Caco-2 (cell line): ENCODE data around the gene ABCA5. TPM values are rescaled to one million over a fixed set of nuclear protein-coding genes. Genes with fewer than 3 reads are reported as not detected.

Experiments used
- BruUV-seq: library from RNA; stranded (reverse); fragments of 400-500 nt; replicated peaks from 2 replicates; lab custom pipeline; 2021; lab: Mats Ljungman, UMichigan
- CTCF ChIA-PET: fragments of 300-600 bp; sonication (Branson Sonifier 250); formaldehyde crosslinking; loops from one replicate; lab custom pipeline; 2022; ENCODE audit warnings: antibody characterized with exemption; lab: Charles Lee
- POLR2A ChIA-PET: fragments of 300-600 bp; sonication (Branson Sonifier 250); formaldehyde crosslinking; loops from one replicate; lab custom pipeline; 2022; ENCODE audit warnings: antibody characterized with exemption; lab: Charles Lee
- DNase-seq, 2 experiments: peaks; one replicate each; pipeline versions ENCODE4 v3.0.0 to v3.0.0-alpha.2; 2020 to 2022
- H3K27me3 ChIP-seq: replicated peaks from 2 replicates; pipeline ENCODE4 v1.6.0; 2011; ENCODE audit warnings: low read length; ENCODE audit not compliant: control insufficient read depth, insufficient read depth
- H3K36me3 ChIP-seq: 2 replicates; pipeline ENCODE4 v1.5.1; 2011; ENCODE audit warnings: low read length; ENCODE audit not compliant: control insufficient read depth, insufficient read depth
- H3K4me1 ChIP-seq: fragments of 250-450 bp; sonication (Bioruptor Pico); 2 replicates; pipeline ENCODE4 v1.5.1; 2020; ENCODE audit warnings: mild to moderate bottlenecking
- H3K4me3 ChIP-seq: 2 replicates; pipeline ENCODE4 v1.5.1; 2011; ENCODE audit warnings: low read depth, mild to moderate bottlenecking, control low read depth, low read length
- H3K9me3 ChIP-seq: fragments of 250-450 bp; sonication (Bioruptor Pico); 2 replicates; pipeline ENCODE4 v1.5.1; 2020; ENCODE audit warnings: mild to moderate bottlenecking, moderate library complexity
- H3K27ac Mint-ChIP-seq: one replicate; pipeline ENCODE4 v1.8.0; 2022; ENCODE audit warnings: mixed read lengths; ENCODE audit not compliant: unreplicated experiment
- H3K27me3 Mint-ChIP-seq: one replicate; pipeline ENCODE4 v1.8.0; 2022; ENCODE audit warnings: mixed read lengths; ENCODE audit not compliant: insufficient read depth, unreplicated experiment
- H3K36me3 Mint-ChIP-seq: one replicate; pipeline ENCODE4 v1.8.0; 2022; ENCODE audit warnings: mild to moderate bottlenecking, mixed read lengths; ENCODE audit not compliant: insufficient read depth, unreplicated experiment
- H3K4me1 Mint-ChIP-seq: one replicate; pipeline ENCODE4 v1.8.0; 2022; ENCODE audit warnings: low read depth, mixed read lengths; ENCODE audit not compliant: unreplicated experiment
- H3K4me3 Mint-ChIP-seq: one replicate; pipeline ENCODE4 v1.8.0; 2022; ENCODE audit warnings: mild to moderate bottlenecking, moderate library complexity, mixed read lengths; ENCODE audit not compliant: unreplicated experiment
- H3K9me3 Mint-ChIP-seq: one replicate; pipeline ENCODE4 v1.8.0; 2022; ENCODE audit warnings: mixed read lengths; ENCODE audit not compliant: unreplicated experiment
- CTCF ChIP-seq, 2 experiments: fragments of 200-600 bp in 1 of 2; IDR thresholded peaks; 1 replicate in 1 of 2; 2 replicates in 1 of 2; pipeline versions ENCODE4 v1.5.1 to v1.8.0; 2011 to 2022; ENCODE audit warnings: antibody characterized with exemption in 1 of 2, control low read depth in 1 of 2, inconsistent platforms in 1 of 2, low read depth in 1 of 2, low read length in 1 of 2, mild to moderate bottlenecking in 1 of 2, moderate library complexity in 1 of 2; ENCODE audit not compliant: insufficient read depth in 1 of 2, severe bottlenecking in 1 of 2, unreplicated experiment in 1 of 2
- intact Hi-C: fragments of 100-400 bp; cut with micrococcal nuclease; formaldehyde crosslinking; loops from one replicate; pipeline ENCODE4 v1.10.0; 2022; ENCODE audit not compliant: unreplicated experiment
- total RNA-seq: library from RNA; stranded (reverse); gene quantifications from 2 replicates; pipeline ENCODE4 v1.2.3, GENCODE V29; 2022

ABCA5 gene
- total RNA-seq, 1 experiment from 2014 or later = 11.0 TPM

- ChIA-PET CTCF (no interaction called here), POLR2A (no interaction called here)
- Histone ChIP-seq H3K4me1 (no peaks in the 10 kb centered on the region), H3K9me3 (no peaks in the 10 kb centered on the region), H3K36me3 (no peaks in the 10 kb centered on the region), H3K4me3 (no peak overlapping the region), H3K27me3 (no peaks in the 10 kb centered on the region)
- H3K4me3 Mint-ChIP-seq = no peak overlapping the region
- peaks cover 12% of the 10 kb centered on the region for H3K4me1 Mint-ChIP-seq
- H3K27ac Mint-ChIP-seq = no peak overlapping the region
- H3K36me3 Mint-ChIP-seq = peaks cover 5% of the 10 kb centered on the region
- H3K9me3 Mint-ChIP-seq = no peaks in the 10 kb centered on the region
- no TSS peak for BruUV-seq
- DNase-seq = no peak
- intact Hi-C loops = no loop called here
- peaks cover 2% of the 10 kb centered on the region for H3K27me3 Mint-ChIP-seq
- TF ChIP-seq CTCF (IDR thresholded peaks at IDR 0.05; ENCODE audit: insufficient read depth in 1 of 2, low read depth in 1 of 2, low read length in 1 of 2, severe bottlenecking in 1 of 2, unreplicated experiment in 1 of 2) = no peak
These were observed 18.0 kb upstream of the ABCA5 start for GRCh38 chr17:69344939-69345338.

GRCh38 chr17:69342896-69343644 is 16.1 kb upstream of the ABCA5 start:
- Histone ChIP-seq H3K9me3 (no peaks in the 10 kb centered on the region), H3K4me1 (no peaks in the 10 kb centered on the region), H3K27me3 (no peaks in the 10 kb centered on the region), H3K4me3 (no peak overlapping the region), H3K36me3 (no peaks in the 10 kb centered on the region)
- POLR2A ChIA-PET = no interaction called here
- no peak for DNase-seq
- no TSS peak for BruUV-seq
- no peaks in the 10 kb centered on the region for H3K9me3 Mint-ChIP-seq
- H3K4me3 Mint-ChIP-seq = no peak overlapping the region
- CTCF ChIA-PET = interaction anchor here (1.2 kb wide), 1 partner anchor 15 kb away, joined by 6 read pairs; no protein-coding TSS in a partner anchor
- no peaks in the 10 kb centered on the region for H3K36me3 Mint-ChIP-seq
- no peak for TF ChIP-seq CTCF (IDR thresholded peaks at IDR 0.05; ENCODE audit: insufficient read depth in 1 of 2, low read depth in 1 of 2, low read length in 1 of 2, severe bottlenecking in 1 of 2, unreplicated experiment in 1 of 2)
- no peak overlapping the region for H3K27ac Mint-ChIP-seq
- peaks cover 3% of the 10 kb centered on the region for H3K27me3 Mint-ChIP-seq
- intact Hi-C loops = no loop called here
- peaks cover under 1% of the 10 kb centered on the region for H3K4me1 Mint-ChIP-seq

- peaks cover 6% of the 10 kb centered on the region for H3K27me3 Mint-ChIP-seq
- no peaks in the 10 kb centered on the region for H3K9me3 ChIP-seq
- CTCF ChIA-PET = no interaction called here
These were observed 13.0 kb upstream of the ABCA5 start for GRCh38 chr17:69339937-69340336.

More at GRCh38 chr17:69339937-69340336, 13.0 kb upstream of the ABCA5 start:
- intact Hi-C loops = no loop called here
- Mint-ChIP-seq H3K4me1 (peaks cover 6% of the 10 kb centered on the region), H3K36me3 (no peaks in the 10 kb centered on the region), H3K9me3 (no peaks in the 10 kb centered on the region), H3K27ac (no peak overlapping the region), H3K4me3 (no peak overlapping the region)
- BruUV-seq = no TSS peak
- no peaks in the 10 kb centered on the region for H3K27me3 ChIP-seq
- no peak overlapping the region for H3K4me3 ChIP-seq
- no peaks in the 10 kb centered on the region for H3K4me1 ChIP-seq
- TF ChIP-seq CTCF (IDR thresholded peaks at IDR 0.05; ENCODE audit: insufficient read depth in 1 of 2, low read depth in 1 of 2, low read length in 1 of 2, severe bottlenecking in 1 of 2, unreplicated experiment in 1 of 2) = no peak
- no peaks in the 10 kb centered on the region for H3K36me3 ChIP-seq
- DNase-seq = no peak
- POLR2A ChIA-PET = no interaction called here
